Fibroblast of gingiva (primary cell): ENCODE results near the gene ITGAL.

Experiments used
- DNase-seq: peaks from one replicate; pipeline ENCODE4 v3.0.0-alpha.2; 2011; ENCODE audit warnings: low read depth

Gene ITGAL

GRCh38 chr16:30541502-30542329 is 69.2 kb downstream of the ITGAL start:
- peak; percentile 29 for DNase-seq

- no peak for DNase-seq
Observed at GRCh38 chr16:30543067-30543466, 70.5 kb downstream of the ITGAL start.

GRCh38 chr16:30546115-30546514 is 73.6 kb downstream of the ITGAL start:
- no peak for DNase-seq

- DNase-seq: no peak
Observed at GRCh38 chr16:30548416-30549253, 76.1 kb downstream of the ITGAL start.

- no peak for DNase-seq
Observed at GRCh38 chr16:30551781-30552180, 79.2 kb downstream of the ITGAL start.

- DNase-seq: no peak
Observed at GRCh38 chr16:30552956-30553355, 80.4 kb downstream of the ITGAL start.

- DNase-seq: no peak
Observed at GRCh38 chr16:30553393-30553899, 80.9 kb downstream of the ITGAL start.

- DNase-seq: no peak
Observed at GRCh38 chr16:30554557-30555314, 82.2 kb downstream of the ITGAL start.

GRCh38 chr16:30555315-30556124 is 83.0 kb downstream of the ITGAL start:
- no peak for DNase-seq

GRCh38 chr16:30556125-30556473 is 83.6 kb downstream of the ITGAL start:
- no peak for DNase-seq

- DNase-seq: no peak
Observed at GRCh38 chr16:30557707-30557956, 85.1 kb downstream of the ITGAL start.

- peak; percentile 98 for DNase-seq
Observed at GRCh38 chr16:30557957-30558788, 85.6 kb downstream of the ITGAL start, which contains the start of gene ZNF764. ZNF764 (minus strand) TSS chr16:30558374; CDS start chr16:30558182, 192 bp downstream.

GRCh38 chr16:30558789-30559377 is 86.3 kb downstream of the ITGAL start:
- no peak for DNase-seq

- DNase-seq: no peak
Observed at GRCh38 chr16:30559690-30560089, 87.1 kb downstream of the ITGAL start.

GRCh38 chr16:30561089-30561816 is 88.7 kb downstream of the ITGAL start:
- DNase-seq: no peak

GRCh38 chr16:30562021-30562420 is 89.5 kb downstream of the ITGAL start:
- no peak for DNase-seq

GRCh38 chr16:30565526-30565925 is 93.0 kb downstream of the ITGAL start:
- DNase-seq: no peak

- DNase-seq: no peak
Observed at GRCh38 chr16:30565984-30566383, 93.4 kb downstream of the ITGAL start.

GRCh38 chr16:30566531-30566930 is 94.0 kb downstream of the ITGAL start:
- DNase-seq: no peak
